ENCODE data around the gene TRPM3.

Gene TRPM3

DNA sequence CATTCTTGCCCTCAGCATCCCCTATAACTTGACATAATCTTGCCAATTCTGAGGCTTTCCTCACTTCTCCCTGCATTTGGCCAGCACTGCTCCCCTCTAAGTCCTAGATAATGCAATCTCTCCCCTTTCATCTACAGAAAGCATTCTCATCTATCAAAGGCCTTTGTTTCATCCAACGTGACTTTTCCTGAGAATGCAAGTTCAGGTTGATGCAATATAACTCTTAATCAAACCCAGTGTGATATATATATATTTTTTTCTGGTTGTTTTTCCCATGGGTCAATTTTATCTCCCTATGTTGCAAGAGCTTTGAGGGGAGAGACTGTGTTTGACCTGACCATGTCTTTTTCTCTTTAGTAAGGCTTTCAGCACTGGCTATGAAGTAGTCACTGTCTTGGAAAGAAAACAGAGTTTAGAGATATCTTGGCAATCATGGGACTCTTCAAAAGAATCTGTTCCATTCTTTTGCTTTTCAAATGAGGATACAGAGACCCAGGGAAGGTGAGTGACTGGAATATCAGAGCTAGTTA is 268.6 kb downstream of the TRPM3 start:
- in situ Hi-C loops (cut with MboI; ENCODE audit: low sequenced_read_pairs): no loop called here

DNA sequence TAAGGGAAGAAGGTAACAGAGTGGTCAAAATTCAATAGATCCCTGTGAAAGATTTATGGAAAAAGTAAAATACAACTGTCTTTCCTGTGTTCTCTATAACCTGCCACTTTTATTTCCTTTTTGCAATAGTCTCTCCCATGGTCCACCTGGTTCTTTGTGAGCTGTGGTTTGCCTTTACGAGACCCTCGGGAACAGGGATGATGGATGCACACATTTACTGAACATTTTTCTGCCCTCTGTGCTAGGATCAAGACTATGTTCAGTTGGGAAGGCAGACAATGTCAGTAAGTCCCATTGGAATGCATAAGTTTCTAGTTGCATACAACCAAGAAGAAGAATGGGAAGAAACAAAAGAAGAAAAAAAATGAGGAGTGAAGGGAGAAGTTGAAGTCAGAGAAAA is 281.2 kb downstream of the TRPM3 start:
- in situ Hi-C loops (cut with MboI; ENCODE audit: low sequenced_read_pairs): no loop called here

DNA sequence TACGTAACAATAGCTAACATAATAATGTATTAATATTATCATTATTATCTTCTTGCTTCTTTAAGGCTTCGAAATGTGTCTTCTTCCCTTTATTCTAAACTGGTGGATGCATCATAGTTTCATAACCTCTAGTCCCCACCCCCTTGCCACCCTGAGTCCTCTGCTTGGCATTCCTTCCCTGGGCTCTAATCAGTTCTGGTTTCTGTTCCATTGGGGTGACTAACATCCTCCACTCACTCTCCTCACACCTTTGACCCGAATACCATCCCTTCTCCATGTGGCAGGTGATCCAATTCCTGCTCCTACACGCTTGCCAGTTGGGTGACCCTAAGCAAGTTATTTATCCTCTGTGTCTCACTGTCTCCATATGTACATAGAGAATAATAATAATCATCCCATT is 286.1 kb downstream of the TRPM3 start:
- in situ Hi-C loops (cut with MboI; ENCODE audit: low sequenced_read_pairs): no loop called here

DNA sequence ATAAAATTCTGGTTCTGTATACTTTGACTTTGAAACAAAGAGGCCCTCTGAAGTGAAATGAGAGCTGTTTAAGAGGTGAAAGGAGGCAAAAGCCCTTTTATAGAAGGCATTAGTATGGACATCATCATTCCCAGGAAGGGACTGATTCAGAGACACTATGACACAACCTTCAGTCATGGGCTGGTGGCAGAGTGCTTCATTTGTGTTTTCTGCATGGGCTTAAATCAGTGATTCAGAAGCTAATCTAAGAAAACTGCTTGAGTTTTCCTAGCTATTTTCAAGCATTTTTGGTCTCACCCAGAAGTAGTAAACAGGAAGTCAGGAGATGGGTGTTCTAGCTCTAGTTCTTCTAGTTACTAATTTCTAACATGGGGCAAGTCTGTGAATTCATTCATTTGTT is 288.9 kb downstream of the TRPM3 start:
- in situ Hi-C loops (cut with MboI; ENCODE audit: low sequenced_read_pairs): no loop called here

DNA sequence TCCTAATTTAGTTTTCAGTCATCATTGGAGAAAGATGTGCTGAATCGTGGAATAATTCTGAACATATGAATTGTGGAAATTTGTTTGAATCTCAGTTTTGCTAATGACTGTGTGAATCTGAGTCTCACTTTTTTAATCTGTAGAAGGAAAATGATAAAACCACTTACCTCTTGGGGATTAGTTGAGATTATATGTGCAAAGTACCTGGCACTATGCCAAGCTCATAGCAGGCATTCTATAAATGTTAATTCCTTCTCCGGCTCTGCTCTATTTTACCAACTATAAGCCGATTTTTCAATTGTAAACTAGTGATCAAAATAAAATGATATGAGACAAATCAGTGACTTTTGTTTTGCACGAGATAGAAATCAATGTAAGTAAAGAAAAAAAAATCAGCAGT is 290.8 kb downstream of the TRPM3 start:
- in situ Hi-C loops (cut with MboI; ENCODE audit: low sequenced_read_pairs): no loop called here

DNA sequence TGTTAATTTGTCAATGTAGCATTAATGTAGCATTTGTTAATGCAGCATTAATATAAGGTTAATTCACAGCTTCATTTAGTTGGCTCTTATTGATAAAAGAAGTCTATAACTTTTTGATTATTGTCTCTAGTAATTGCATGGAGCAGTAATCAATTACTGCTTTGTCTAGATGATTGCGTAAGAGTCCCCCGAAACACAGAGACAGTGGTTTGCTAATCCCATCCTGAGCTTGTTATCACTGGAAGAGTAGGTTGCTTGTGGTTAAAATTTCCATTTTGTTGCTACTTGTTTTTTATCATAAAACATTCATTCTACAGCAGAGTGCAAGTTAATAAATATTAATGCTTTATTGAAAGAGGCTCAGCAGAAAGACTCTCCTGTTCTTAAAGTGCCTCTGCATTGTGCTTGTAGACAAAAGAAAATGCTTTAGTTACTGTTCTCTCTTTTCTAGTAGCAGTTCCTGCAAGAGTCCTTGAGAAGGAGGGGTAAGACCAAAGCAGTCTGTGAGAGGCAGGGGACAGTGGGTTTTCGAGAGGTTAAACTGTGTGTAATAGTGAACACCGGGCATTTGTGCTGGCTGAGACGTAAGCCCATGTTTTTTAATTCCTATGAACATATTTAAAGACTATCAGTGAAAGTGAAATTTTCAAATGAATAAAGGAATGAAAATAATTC is 291.7 kb downstream of the TRPM3 start:
- in situ Hi-C loops (cut with MboI; ENCODE audit: low sequenced_read_pairs): no loop called here

DNA sequence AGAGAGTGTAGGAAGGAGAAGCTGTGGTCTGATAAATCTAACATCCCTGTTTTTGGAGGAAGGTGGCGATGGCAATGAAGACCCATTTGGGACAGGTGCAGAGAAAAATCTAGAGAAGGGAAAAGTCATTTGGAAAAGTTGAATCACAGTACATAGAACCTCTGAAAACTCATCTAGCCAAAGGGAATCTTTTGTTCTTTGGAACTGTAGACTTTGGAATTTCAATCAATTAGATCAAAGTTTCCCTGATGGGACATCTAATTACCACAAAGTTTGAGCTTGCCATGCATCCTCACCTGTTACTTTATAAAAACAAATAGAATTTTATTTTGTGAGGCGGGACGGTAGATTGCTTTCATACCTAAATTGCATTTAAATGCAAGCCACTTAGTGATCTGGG is 294.9 kb downstream of the TRPM3 start:
- in situ Hi-C loops (cut with MboI; ENCODE audit: low sequenced_read_pairs): no loop called here

DNA sequence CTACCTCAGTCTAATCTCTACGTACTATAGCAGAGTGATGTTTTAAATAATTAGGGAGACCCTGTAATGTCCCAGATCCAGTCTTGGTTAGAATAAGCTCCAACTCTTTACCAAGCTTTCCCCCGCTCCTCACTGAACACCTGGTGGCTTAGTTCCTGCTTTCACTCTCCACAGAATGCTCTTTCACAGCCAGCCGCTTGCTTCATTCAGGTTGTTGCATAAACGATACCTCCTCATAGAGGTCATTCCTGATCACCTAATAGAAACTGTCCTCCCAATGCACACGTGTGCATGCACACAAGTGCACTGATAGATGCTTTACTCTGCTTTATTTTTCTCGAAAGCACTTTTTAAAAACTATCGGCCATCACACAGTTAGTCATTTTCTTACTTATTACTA is 298.1 kb downstream of the TRPM3 start:
- in situ Hi-C loops (cut with MboI; ENCODE audit: low sequenced_read_pairs): no loop called here

DNA sequence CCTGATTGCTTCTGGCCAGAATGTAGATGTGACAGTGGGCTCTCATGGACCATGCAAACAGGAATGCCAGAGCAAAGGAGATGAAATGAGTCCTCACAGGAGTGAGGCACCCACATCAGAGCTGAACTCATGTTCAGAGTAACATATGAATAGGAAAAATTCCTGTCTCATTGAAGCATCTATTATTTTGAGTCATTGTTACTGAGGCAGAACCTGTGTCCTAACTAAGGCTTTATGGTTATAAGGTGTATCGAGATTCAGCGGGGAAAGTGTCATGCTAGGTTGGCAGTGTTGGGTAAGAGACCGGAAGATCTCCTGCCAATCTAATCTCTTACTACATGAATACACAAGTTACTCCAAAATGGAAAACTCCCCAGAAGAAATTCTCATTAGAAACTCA is 304.1 kb downstream of the TRPM3 start:
- in situ Hi-C loops (cut with MboI; ENCODE audit: low sequenced_read_pairs): no loop called here

DNA sequence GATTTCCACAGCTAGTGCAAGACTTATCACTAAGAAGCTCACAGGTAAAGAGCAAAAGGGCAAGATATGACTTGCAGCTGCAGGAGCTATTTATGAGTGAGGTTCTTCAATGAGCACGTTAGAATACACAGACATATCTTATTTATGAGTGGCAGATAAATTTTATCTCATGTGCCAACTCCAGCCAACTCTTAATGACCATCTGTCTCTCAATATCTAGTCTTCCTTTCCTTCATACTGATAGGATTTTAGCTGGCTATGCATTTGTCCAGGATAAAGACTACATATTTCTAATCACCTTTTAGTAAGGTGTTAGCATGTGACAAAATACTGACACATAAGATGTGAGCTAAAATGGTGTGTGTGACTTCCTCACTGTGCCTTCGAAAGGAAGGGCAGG is 304.5 kb downstream of the TRPM3 start:
- in situ Hi-C loops (cut with MboI; ENCODE audit: low sequenced_read_pairs): no loop called here

DNA sequence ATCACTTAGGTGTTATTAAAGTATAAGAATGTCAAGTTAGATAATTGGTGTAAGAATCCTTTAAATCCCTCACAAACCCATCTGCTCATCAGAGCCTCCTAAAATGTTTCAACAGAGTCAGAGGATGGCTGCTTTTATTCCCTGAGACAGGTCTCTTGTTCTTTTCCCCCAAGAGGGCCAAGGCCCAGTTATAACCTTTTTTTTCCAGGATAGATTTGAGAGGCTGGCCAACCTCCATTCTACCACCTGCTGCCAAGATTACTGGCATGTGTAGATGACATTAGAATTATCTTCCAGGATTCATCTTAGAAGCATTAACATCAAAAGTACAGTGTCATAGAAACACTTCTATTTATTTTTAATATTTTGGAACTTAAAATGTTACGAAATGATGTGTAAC is 305.1 kb downstream of the TRPM3 start:
- in situ Hi-C loops (cut with MboI; ENCODE audit: low sequenced_read_pairs): no loop called here

DNA sequence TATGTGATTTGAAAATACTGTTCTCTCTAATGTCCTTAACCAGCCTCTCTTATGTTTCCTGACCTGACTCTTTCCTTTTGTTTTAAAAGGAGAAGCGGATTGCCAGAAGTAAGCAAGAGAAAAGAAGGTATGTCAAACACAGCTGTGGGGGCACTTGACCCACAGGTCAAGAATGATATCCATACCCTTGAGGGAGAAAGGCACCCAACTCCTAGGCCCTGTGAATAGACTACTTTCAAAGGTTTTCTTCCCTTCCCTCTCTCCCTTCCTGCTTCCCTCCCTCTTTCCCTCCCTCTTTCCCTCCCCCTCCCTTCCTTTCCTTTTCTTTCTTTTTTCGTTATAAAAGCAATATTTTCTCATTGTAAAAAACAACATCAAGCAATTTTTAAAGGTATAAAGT is 306.8 kb downstream of the TRPM3 start:
- in situ Hi-C loops (cut with MboI; ENCODE audit: low sequenced_read_pairs): no loop called here

DNA sequence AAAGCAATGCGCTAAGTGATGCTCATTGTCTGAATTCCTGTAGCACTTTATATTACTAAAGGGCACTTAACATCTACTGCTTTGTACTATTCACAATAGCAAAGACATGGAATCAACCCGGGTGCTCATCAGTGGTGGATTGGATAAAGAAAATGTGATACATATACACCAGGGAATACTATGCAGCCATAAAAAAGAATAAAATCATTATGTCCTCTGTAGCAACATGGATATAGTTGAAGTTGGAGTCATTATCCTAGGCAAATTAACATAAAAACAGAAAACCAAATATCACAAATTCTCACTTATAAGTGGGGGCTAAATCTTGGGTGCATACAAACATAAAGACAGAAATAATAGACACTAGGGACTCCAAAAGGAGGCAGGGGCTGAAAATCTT is 308.3 kb downstream of the TRPM3 start:
- in situ Hi-C loops (cut with MboI; ENCODE audit: low sequenced_read_pairs): no loop called here

DNA sequence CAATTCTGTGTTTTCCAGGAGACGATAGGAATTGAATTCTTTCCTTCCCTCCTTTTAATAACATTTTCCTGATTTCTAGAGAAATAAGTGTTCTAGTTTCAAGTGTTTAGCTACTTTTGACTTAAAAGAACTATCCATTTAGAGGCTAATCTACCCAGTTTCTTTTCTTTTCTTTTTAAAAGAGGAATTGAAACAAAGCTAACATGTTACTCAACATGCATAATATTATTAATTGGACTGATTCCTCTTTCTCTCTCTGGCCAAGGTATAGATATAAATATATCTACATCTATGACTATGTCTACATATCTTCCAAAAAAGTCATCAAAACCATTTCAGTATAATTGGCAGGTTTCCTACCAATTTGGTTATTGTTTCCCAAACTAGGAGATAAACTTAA is 309.8 kb downstream of the TRPM3 start:
- in situ Hi-C loops (cut with MboI; ENCODE audit: low sequenced_read_pairs): no loop called here

DNA sequence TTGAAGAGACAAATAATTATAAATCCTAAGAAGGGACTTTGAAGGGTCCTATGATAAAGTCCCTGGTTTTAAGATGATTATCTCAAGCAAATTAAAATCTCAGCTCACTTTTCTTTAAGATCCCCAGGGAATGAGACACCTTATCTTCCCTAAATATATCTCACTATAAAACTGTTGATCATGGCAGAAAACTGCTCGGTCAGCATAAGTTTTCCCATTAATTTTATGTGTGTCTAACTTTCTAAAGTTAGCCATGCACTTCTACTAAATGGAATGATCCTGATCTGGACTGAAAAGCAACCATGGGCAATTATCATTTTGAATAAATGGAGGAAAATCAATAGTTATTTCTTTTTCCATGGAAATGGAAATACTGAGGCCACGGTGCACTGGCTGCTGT is 314.5 kb downstream of the TRPM3 start:
- in situ Hi-C loops (cut with MboI; ENCODE audit: low sequenced_read_pairs): no loop called here

DNA sequence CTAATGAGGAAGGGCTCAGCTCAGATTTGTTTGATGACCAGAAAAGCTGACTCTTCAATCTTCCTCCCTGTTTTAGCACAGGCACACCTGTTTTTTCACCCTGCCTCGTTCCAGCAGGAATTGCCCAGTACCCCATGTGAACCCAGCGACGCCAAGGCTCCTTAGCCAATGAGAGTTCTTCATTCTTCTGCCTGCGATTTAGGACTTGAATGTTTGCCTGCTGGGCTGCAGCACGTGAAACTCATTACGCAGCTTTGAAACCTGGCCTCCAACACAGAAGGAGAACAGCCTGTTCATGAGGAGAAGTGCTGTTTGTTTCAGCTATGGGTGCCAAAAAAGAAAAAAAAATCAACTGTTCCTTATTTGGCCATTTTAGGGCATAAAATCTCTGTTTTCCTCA is 315.5 kb downstream of the TRPM3 start:
- in situ Hi-C loops (cut with MboI; ENCODE audit: low sequenced_read_pairs): no loop called here

DNA sequence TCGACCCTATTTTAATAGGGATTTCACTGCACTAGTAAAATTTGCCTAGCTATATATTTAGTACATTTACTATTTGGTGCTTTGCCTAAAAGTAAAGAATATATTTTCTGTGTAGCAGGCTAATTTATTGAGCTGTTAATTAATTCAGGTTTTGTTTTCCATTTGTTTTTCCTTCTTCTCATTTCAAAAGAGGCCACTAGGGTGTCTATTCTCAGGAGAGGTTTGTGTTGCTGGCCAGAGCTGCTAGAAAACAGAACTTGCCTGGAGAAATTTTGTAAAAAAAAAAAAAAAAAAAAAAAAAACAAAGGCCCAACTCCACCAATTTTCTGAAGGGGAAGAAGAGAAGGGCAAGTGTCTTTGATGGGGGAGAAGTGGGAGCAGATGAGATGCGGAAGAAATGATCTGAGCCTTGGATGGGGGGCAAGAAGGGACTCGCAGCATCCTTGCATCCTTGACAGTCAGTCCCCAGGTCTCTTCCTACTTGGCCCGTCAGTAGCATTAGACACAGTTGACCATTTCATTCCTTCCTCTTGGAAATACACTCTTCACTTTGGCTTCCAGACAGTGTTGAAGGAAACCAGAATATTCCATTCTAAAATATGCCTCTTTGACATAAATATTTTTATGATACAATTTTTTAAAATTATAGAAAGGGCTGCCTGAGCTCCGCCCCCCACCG is 318.5 kb downstream of the TRPM3 start:
- in situ Hi-C loops (cut with MboI; ENCODE audit: low sequenced_read_pairs): no loop called here

DNA sequence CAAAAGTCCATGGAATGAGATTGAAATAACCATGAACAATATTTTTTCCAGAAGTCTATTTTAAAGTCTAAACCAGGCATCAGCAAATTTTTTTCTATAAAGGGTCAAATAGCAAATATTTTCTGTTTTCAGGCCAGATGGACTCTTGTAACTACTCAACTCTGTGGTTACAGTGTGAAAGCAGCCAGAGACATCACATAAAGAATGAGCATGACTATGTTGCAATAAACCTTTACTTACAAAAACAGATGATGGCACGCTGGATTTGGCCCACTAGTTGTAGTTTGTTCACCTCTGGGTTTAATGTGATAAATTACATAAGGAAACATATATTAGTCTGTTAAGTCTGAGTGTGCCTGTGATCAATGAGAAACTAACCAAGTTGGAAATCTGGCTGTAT is 319.2 kb downstream of the TRPM3 start:
- in situ Hi-C loops (cut with MboI; ENCODE audit: low sequenced_read_pairs): no loop called here

DNA sequence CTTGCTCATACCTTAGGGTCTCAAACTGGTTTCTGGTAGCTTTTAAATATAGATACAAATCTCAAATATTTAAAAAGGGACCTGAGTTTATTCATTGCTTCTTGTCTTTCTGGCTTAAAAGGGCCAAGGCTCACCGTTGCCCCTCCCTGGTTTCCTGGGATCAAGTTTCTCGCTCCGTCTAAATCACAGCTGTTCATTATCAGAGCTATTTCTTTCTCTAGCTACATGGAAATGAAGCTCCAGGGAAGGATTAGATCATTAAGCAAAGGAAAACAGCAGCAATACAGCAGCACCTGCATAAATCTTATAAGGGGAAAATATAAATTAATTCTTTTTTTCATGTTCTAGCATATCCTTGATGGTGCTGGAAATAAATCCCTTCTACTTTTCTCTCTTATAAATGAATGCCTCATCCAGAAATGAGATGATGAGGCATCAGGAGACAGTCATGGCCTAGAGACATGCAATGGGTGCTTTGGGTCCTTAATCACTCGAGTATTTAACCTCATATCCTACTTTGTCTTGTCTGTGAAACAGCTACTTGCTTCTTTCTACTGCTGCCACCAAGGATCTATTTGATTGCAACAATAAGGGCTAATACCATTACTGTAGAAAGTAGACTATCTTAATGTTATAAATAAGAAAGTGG is 320.1 kb downstream of the TRPM3 start:
- in situ Hi-C loops (cut with MboI; ENCODE audit: low sequenced_read_pairs): no loop called here

DNA sequence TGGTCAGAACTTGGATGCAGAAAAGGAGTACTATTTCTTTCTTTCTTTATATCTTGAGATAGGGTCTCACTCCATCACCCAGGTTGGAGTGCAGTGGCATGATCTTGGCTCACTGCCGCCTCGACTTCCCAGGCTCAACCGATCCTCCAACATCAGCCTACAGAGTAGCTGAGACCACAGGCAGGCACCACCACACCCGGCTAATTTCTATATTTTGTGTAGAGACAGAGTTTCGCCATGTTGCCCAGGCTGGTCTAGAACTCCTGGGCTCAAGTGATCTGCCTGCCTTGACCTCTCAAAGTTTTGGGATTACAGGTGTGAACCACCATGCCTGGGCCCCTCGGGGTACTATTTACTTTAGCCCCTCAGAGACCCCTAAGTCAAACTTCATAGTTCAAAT is 323.4 kb downstream of the TRPM3 start:
- in situ Hi-C loops (cut with MboI; ENCODE audit: low sequenced_read_pairs): no loop called here

DNA sequence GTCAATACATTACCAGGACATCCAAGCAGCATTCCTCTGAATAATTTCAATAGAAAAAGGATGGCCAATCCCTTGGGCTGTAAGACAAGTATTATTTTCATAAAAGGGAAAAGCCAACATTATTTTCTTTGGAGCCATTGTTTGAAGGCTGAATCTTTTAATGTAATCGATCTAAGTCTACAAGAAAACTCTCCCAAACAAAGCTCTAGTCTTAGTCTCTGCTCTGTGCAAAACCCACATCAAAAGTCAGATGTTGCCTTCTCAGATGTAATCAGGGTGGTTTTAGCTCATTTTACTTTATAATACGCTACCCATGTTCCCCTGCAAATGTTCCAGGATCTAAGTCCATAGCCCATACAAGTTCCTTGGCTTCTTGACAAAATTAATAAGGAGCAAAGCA is 325.6 kb downstream of the TRPM3 start:
- in situ Hi-C loops (cut with MboI; ENCODE audit: low sequenced_read_pairs): no loop called here

DNA sequence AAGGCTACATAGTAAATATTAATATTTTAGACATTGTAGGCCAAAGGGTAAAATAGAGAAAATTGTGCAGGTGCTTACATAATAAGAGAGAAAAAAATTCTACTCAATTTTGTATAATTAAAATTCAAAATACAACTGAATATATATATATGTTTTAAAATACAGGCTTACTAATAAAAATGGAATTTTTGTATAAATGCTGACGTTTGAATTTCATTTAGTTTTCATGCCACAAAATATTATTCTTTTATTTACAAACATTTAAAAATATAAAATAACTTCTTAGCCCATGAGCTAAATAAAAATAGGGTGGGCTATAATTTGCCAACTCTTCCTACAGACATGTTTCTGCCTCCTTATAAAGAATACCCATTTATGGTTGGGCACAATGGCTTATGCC is 328.6 kb downstream of the TRPM3 start:
- in situ Hi-C loops (cut with MboI; ENCODE audit: low sequenced_read_pairs): no loop called here
